SK-N-SH (cell line): ENCODE measurements around the gene SMNDC1. TPM values are rescaled to one million over a fixed set of nuclear protein-coding genes. Genes with fewer than 3 reads are reported as not detected.

Source experiments
- CTCF ChIA-PET: fragments of 300-600, 350-600 bp; formaldehyde crosslinking; extraction: SDS; loops from one replicate; lab custom pipeline; 2021; lab: Yijun Ruan, JAX
- POLR2A ChIA-PET: fragments of 350-600 bp; sonication (Branson Sonifier 250); formaldehyde crosslinking; extraction: SDS; loops from one replicate; lab custom pipeline; 2020; ENCODE audit warnings: antibody characterized with exemption, inconsistent platforms; lab: Yijun Ruan, JAX
- DNase-seq: peaks from one replicate; pipeline ENCODE4 v3.0.0; 2012
- H2AFZ ChIP-seq: fragments of 200-600 bp; sonication (generic); 2 replicates; pipeline ENCODE4 v1.8.1; 2016; ENCODE audit warnings: antibody characterized with exemption, mild to moderate bottlenecking, low read depth
- H3F3A ChIP-seq: fragments of 200-600 bp; sonication (generic); replicated peaks from 2 replicates; pipeline ENCODE3; 2016; ENCODE audit warnings: antibody characterized with exemption, mild to moderate bottlenecking; ENCODE audit not compliant: insufficient read depth
- H3K27ac ChIP-seq, 2 experiments: fragments of 200-500 bp in 1 of 2; fragments of 200-600 bp in 1 of 2; sonication (Bioruptor generic) in 1 of 2; sonication (generic), shearing (Covaris generic) in 1 of 2; 2 replicates each; pipeline versions ENCODE4 v1.5.1 to v1.6.1; 2014 to 2016; ENCODE audit warnings: low read depth in 2 of 2, inconsistent platforms in 1 of 2, low read length in 1 of 2, mild to moderate bottlenecking in 1 of 2, mixed read lengths in 1 of 2
- H3K27me3 ChIP-seq: fragments of 200-600 bp; sonication (generic), shearing (Covaris generic); 2 replicates; pipeline ENCODE4 v1.6.1; 2016; ENCODE audit warnings: mixed run types; ENCODE audit not compliant: insufficient read depth
- H3K36me3 ChIP-seq, 2 experiments: fragments of 200-500 bp in 1 of 2; fragments of 200-600 bp in 1 of 2; sonication (Bioruptor generic) in 1 of 2; sonication (generic) in 1 of 2; replicated peaks in 1 of 2; 2 replicates each; pipeline versions ENCODE3 to v1.5.1; 2014 to 2016; ENCODE audit warnings: low read length in 1 of 2, mild to moderate bottlenecking in 1 of 2; ENCODE audit not compliant: insufficient read depth in 2 of 2, control insufficient read depth in 1 of 2
- H3K4me1 ChIP-seq, 2 experiments: fragments of 200-500 bp in 1 of 2; fragments of 200-600 bp in 1 of 2; sonication (Bioruptor generic) in 1 of 2; sonication (generic), shearing (Covaris generic) in 1 of 2; 2 replicates each; pipeline versions ENCODE4 v1.5.1 to v1.6.1; 2014 to 2016; ENCODE audit warnings: low read depth in 1 of 2, low read length in 1 of 2, mixed run types in 1 of 2; ENCODE audit not compliant: insufficient read depth in 2 of 2, control insufficient read depth in 1 of 2
- H3K4me2 ChIP-seq: fragments of 200-600 bp; sonication (generic), shearing (Covaris generic); 2 replicates; pipeline ENCODE4 v1.6.1; 2017; ENCODE audit warnings: mixed run types
- H3K4me3 ChIP-seq, 2 experiments: fragments of 200-500 bp in 1 of 2; fragments of 200-600 bp in 1 of 2; sonication (Bioruptor generic) in 1 of 2; sonication (generic), shearing (Covaris generic) in 1 of 2; 2 replicates each; pipeline versions ENCODE4 v1.5.1 to v1.8.1; 2014 to 2016; ENCODE audit warnings: low read depth in 2 of 2, inconsistent platforms in 1 of 2, low read length in 1 of 2, mild to moderate bottlenecking in 1 of 2, mixed read lengths in 1 of 2, moderate library complexity in 1 of 2
- H3K79me2 ChIP-seq: fragments of 200-600 bp; sonication (generic); 2 replicates; pipeline ENCODE4 v1.8.1; 2017; ENCODE audit warnings: mild to moderate bottlenecking; ENCODE audit not compliant: insufficient read depth
- H3K9ac ChIP-seq: fragments of 200-600 bp; sonication (generic); 2 replicates; pipeline ENCODE4 v1.6.1; 2017; ENCODE audit warnings: mixed run types
- H3K9me2 ChIP-seq: fragments of 200-600 bp; sonication (generic); 2 replicates; pipeline ENCODE4 v1.6.1; 2017; ENCODE audit warnings: mixed run types
- H3K9me3 ChIP-seq: fragments of 200-600 bp; sonication (generic); 2 replicates; pipeline ENCODE4 v1.6.1; 2017; ENCODE audit warnings: mixed run types, mild to moderate bottlenecking, moderate library complexity
- H4K20me1 ChIP-seq: fragments of 200-600 bp; sonication (generic); 2 replicates; pipeline ENCODE4 v1.6.1; 2017; ENCODE audit warnings: mild to moderate bottlenecking, mixed run types; ENCODE audit not compliant: insufficient read depth
- ELF1 ChIP-seq: IDR thresholded peaks from 2 replicates; pipeline ENCODE4 v1.4.0; 2012
- EZH2phosphoT487 ChIP-seq: fragments of 200-600 bp; sonication (generic); IDR thresholded peaks from 2 replicates; pipeline ENCODE4 v1.6.1; 2017; ENCODE audit warnings: low read depth, mixed run types, mild to moderate bottlenecking, antibody characterized with exemption, moderate library complexity, borderline replicate concordance
- FOSL2 ChIP-seq: IDR thresholded peaks from 2 replicates; pipeline ENCODE4 v1.4.0; 2012; ENCODE audit warnings: low read depth, mild to moderate bottlenecking, moderate library complexity, borderline replicate concordance
- FOXJ3 ChIP-seq: sonication (generic); formaldehyde crosslinking; IDR thresholded peaks from 2 replicates; pipeline ENCODE4 v1.5.1; 2020; ENCODE audit warnings: mild to moderate bottlenecking, missing genetic modification reagents
- GABPA ChIP-seq: IDR thresholded peaks from 2 replicates; pipeline ENCODE4 v1.4.0; 2012; ENCODE audit warnings: low read depth, mild to moderate bottlenecking
- GATA2 ChIP-seq: sonication (generic); formaldehyde crosslinking; IDR thresholded peaks from 2 replicates; pipeline ENCODE4 v1.5.0; 2020; ENCODE audit warnings: mild to moderate bottlenecking, missing genetic modification reagents
- JUND ChIP-seq: IDR thresholded peaks from 2 replicates; pipeline ENCODE4 v1.4.0; 2012
- MAX ChIP-seq: IDR thresholded peaks from 2 replicates; pipeline ENCODE4 v1.4.0; 2012; ENCODE audit warnings: low read depth
- NRF1 ChIP-seq: IDR thresholded peaks from 2 replicates; pipeline ENCODE4 v1.6.1; 2012; ENCODE audit warnings: low read depth, mild to moderate bottlenecking, low read length
- POLR2AphosphoS5 ChIP-seq: IDR thresholded peaks from 2 replicates; pipeline ENCODE4 v1.6.1; 2012; ENCODE audit warnings: low read depth, low read length
- RCOR1 ChIP-seq: fragments of 150-350 bp; IDR thresholded peaks from 2 replicates; pipeline ENCODE4 v1.6.1; 2017; ENCODE audit warnings: antibody characterized with exemption, low read length
- SIN3A ChIP-seq: IDR thresholded peaks from 2 replicates; pipeline ENCODE4 v1.6.1; 2012; ENCODE audit warnings: low read depth, mild to moderate bottlenecking, low read length, moderate library complexity, borderline replicate concordance
- SMC3 ChIP-seq: IDR thresholded peaks from 2 replicates; pipeline ENCODE4 v1.6.1; 2012; ENCODE audit warnings: low read depth, low read length, improper control_type of control experiment
- TCF12 ChIP-seq: IDR thresholded peaks from 2 replicates; pipeline ENCODE4 v1.4.0; 2012
- USF1 ChIP-seq: IDR thresholded peaks from 2 replicates; pipeline ENCODE4 v1.4.0; 2012; ENCODE audit warnings: low read depth, borderline replicate concordance
- USF2 ChIP-seq: fragments of 150-350 bp; IDR thresholded peaks from 2 replicates; pipeline ENCODE4 v1.6.1; 2017; ENCODE audit warnings: antibody characterized with exemption, low read length, low read depth, borderline replicate concordance
- WGBS: methylation state at CpG from one replicate; pipeline ENCODE4 v1.1.6; 2017; ENCODE audit warnings: low lambda C conversion rate; 5-methylcytosine and 5-hydroxymethylcytosine counted together
- polyA plus RNA-seq, 3 experiments: library from polyadenylated mRNA; depleted of rRNA; stranded (reverse); fragments of >200 nt; gene quantifications; 2 replicates each; pipeline ENCODE4 v1.2.3, GENCODE V29; 2012
- TF ChIP-seq, protein P1 (sequence below): fragments of 200-600 bp; sonication (generic); IDR thresholded peaks from 2 replicates; pipeline ENCODE4 v1.6.1; 2017; ENCODE audit warnings: antibody characterized with exemption, mild to moderate bottlenecking, moderate library complexity
- TF ChIP-seq, protein P2 (sequence below): IDR thresholded peaks from 2 replicates; pipeline ENCODE4 v1.6.1; 2012; ENCODE audit warnings: mild to moderate bottlenecking, low read depth, low read length, moderate library complexity

SMNDC1 gene
- polyA plus RNA-seq, 1 of the 3 experiments (the other 2 are of a cell fraction) = 13.3 TPM

DNA sequence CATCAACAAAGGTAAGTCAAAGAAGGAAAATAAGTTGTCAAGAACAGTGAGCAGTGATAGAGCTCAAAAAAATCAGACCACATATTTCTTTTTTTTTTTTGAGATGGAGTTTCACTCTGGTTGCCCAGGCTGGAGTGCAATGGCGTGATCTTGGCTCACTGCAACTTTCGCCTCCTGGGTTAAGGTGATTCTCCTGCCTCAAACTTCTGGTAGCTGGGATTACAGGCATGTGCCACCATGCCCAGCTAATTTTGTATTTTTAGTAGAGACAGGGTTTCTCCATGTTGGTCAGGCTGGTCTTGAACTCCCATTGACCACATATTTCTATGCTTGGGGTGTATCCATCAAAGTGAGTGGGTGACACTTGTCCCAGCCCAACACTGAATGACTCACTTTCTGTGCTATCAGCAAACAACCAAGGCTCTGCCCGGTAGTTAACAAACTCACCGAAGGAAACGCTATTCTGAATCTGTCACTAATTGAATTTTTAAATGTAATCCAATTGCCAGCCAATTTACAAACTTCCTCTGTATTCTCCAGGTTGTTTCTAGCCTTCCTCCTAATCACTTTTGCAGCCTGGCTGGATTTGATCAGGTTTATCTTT is 19.6 kb upstream of the SMNDC1 start:
- Histone ChIP-seq H3K4me3 (no peak overlapping the region), H3K79me2 (no peaks in the 10 kb centered on the region), H3K9ac (peak overlapping the region; percentile 25; the same call in 1 of the 2 replicates), H3K9me2 (no peaks in the 10 kb centered on the region), H4K20me1 (no peaks in the 10 kb centered on the region), H3K36me3 (no peaks in the 10 kb centered on the region), H3K4me2 (peak overlapping the region; percentile 44; the same call in 1 of the 2 replicates), H3K27ac (peak overlapping the region in 1 of 2 experiments; percentile 83; a peak in 2 of 4 replicates), H3K9me3 (no peaks in the 10 kb centered on the region), H3F3A (peaks cover 48% of the 10 kb centered on the region), H2AFZ (peak overlapping the region; percentile 49; the same call in 1 of the 2 replicates), H3K4me1 (peaks cover 0 to 26% of the 10 kb centered on the region in 2 experiments; a peak in 3 of 4 replicates), H3K27me3 (no peaks in the 10 kb centered on the region)
- WGBS = 57% methylated on average over 5 of the region's 5 CpGs
- ChIA-PET POLR2A (no interaction called here), CTCF (interaction anchor here (1.0 to 1.7 kb wide), 4 partner anchors 18 to 277 kb away, joined by 3 to 8 read pairs (median 6); no protein-coding TSS in a partner anchor)
- no peak for TF ChIP-seq EZH2phosphoT487
- TF ChIP-seq, protein P1, sequence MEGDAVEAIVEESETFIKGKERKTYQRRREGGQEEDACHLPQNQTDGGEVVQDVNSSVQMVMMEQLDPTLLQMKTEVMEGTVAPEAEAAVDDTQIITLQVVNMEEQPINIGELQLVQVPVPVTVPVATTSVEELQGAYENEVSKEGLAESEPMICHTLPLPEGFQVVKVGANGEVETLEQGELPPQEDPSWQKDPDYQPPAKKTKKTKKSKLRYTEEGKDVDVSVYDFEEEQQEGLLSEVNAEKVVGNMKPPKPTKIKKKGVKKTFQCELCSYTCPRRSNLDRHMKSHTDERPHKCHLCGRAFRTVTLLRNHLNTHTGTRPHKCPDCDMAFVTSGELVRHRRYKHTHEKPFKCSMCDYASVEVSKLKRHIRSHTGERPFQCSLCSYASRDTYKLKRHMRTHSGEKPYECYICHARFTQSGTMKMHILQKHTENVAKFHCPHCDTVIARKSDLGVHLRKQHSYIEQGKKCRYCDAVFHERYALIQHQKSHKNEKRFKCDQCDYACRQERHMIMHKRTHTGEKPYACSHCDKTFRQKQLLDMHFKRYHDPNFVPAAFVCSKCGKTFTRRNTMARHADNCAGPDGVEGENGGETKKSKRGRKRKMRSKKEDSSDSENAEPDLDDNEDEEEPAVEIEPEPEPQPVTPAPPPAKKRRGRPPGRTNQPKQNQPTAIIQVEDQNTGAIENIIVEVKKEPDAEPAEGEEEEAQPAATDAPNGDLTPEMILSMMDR = no peak
- TF ChIP-seq SIN3A = no peak
- TF ChIP-seq GABPA = no peak
- TF ChIP-seq MAX = no peak
- TF ChIP-seq JUND = no peak
- no peak for TF ChIP-seq RCOR1
- TF ChIP-seq USF2 = no peak
- TF ChIP-seq USF1 = no peak
- TF ChIP-seq FOSL2 = no peak
- no peak for TF ChIP-seq ELF1
- TF ChIP-seq, protein P2, sequence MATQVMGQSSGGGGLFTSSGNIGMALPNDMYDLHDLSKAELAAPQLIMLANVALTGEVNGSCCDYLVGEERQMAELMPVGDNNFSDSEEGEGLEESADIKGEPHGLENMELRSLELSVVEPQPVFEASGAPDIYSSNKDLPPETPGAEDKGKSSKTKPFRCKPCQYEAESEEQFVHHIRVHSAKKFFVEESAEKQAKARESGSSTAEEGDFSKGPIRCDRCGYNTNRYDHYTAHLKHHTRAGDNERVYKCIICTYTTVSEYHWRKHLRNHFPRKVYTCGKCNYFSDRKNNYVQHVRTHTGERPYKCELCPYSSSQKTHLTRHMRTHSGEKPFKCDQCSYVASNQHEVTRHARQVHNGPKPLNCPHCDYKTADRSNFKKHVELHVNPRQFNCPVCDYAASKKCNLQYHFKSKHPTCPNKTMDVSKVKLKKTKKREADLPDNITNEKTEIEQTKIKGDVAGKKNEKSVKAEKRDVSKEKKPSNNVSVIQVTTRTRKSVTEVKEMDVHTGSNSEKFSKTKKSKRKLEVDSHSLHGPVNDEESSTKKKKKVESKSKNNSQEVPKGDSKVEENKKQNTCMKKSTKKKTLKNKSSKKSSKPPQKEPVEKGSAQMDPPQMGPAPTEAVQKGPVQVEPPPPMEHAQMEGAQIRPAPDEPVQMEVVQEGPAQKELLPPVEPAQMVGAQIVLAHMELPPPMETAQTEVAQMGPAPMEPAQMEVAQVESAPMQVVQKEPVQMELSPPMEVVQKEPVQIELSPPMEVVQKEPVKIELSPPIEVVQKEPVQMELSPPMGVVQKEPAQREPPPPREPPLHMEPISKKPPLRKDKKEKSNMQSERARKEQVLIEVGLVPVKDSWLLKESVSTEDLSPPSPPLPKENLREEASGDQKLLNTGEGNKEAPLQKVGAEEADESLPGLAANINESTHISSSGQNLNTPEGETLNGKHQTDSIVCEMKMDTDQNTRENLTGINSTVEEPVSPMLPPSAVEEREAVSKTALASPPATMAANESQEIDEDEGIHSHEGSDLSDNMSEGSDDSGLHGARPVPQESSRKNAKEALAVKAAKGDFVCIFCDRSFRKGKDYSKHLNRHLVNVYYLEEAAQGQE = no peak
- no peak for TF ChIP-seq NRF1
- no peak for TF ChIP-seq POLR2AphosphoS5
- no peak for TF ChIP-seq GATA2 (CRISPR knock-in tag)
- TF ChIP-seq SMC3 = no peak
- no peak for TF ChIP-seq TCF12
- TF ChIP-seq FOXJ3 (CRISPR knock-in tag) = no peak
- DNase-seq = no peak
